ENCODE measurements around the gene DCTN4. TPM values are rescaled to one million over a fixed set of nuclear protein-coding genes. Genes with fewer than 3 reads are reported as not detected.

The DCTN4 gene
- total RNA-seq, 2 donors from 2014 or later, result 40.8 to 45.2 TPM

- H3K9ac ChIP-seq (ENCODE audit: low read depth in 2 of 2, low read length in 2 of 2), result no peak overlapping the region
- DNase-seq, result no peak
- H3K36me3 ChIP-seq, result peaks cover 11% of the 10 kb centered on the region
- TF ChIP-seq CTCF (IDR thresholded peaks at IDR 0.05), result no peak
- no peaks in the 10 kb centered on the region for H3K4me1 ChIP-seq
- H3K9me3 ChIP-seq, result no peaks in the 10 kb centered on the region
- intact Hi-C loops (cut with DNase I), result no loop called here
- H3K27ac ChIP-seq, result no peak overlapping the region
- no peaks in the 10 kb centered on the region for H3K27me3 ChIP-seq
- H3K4me3 ChIP-seq, result no peak overlapping the region
Observed at GRCh38 chr5:150731669-150732242, 27.1 kb downstream of the DCTN4 start.

GRCh38 chr5:150729859-150730258, 29.0 kb downstream of the DCTN4 start:
- no peak for DNase-seq
- H3K4me3 ChIP-seq, result no peak overlapping the region
- no peak overlapping the region for H3K9ac ChIP-seq (ENCODE audit: low read depth in 2 of 2, low read length in 2 of 2)
- H3K36me3 ChIP-seq, result peaks cover 18% of the 10 kb centered on the region
- H3K9me3 ChIP-seq, result no peaks in the 10 kb centered on the region
- TF ChIP-seq CTCF (IDR thresholded peaks at IDR 0.05), result no peak
- no peaks in the 10 kb centered on the region for H3K27me3 ChIP-seq
- intact Hi-C loops (cut with DNase I), result no loop called here
- no peaks in the 10 kb centered on the region for H3K4me1 ChIP-seq
- no peak overlapping the region for H3K27ac ChIP-seq

- H3K27ac ChIP-seq, result no peak overlapping the region
- no peaks in the 10 kb centered on the region for H3K4me1 ChIP-seq
- intact Hi-C loops (cut with DNase I), result no loop called here
- H3K36me3 ChIP-seq, result peaks cover 7% of the 10 kb centered on the region
- H3K9me3 ChIP-seq, result no peaks in the 10 kb centered on the region
- no peak overlapping the region for H3K9ac ChIP-seq (ENCODE audit: low read depth in 2 of 2, low read length in 2 of 2)
- TF ChIP-seq CTCF (IDR thresholded peaks at IDR 0.05), result no peak
- no peak overlapping the region for H3K4me3 ChIP-seq
- DNase-seq, result no peak
- no peaks in the 10 kb centered on the region for H3K27me3 ChIP-seq
Observed at GRCh38 chr5:150723845-150724244, 35.0 kb downstream of the DCTN4 start.

GRCh38 chr5:150710165-150710564, 48.7 kb downstream of the DCTN4 start:
- Histone ChIP-seq H3K27ac (no peak overlapping the region), H3K4me3 (no peak overlapping the region), H3K27me3 (no peaks in the 10 kb centered on the region), H3K9ac (ENCODE audit: low read depth in 2 of 2, low read length in 2 of 2) (no peak overlapping the region), H3K36me3 (peaks cover 18% of the 10 kb centered on the region), H3K4me1 (no peaks in the 10 kb centered on the region), H3K9me3 (no peaks in the 10 kb centered on the region)
- intact Hi-C loops (cut with DNase I), result no loop called here
- no peak for DNase-seq
- no peak for TF ChIP-seq CTCF (IDR thresholded peaks at IDR 0.05)

GRCh38 chr5:150706776-150707390, 51.9 kb downstream of the DCTN4 start:
- intact Hi-C loops (cut with DNase I), result no loop called here
- Histone ChIP-seq H3K36me3 (peaks cover 12% of the 10 kb centered on the region), H3K4me1 (no peaks in the 10 kb centered on the region), H3K27me3 (no peaks in the 10 kb centered on the region), H3K27ac (no peak overlapping the region), H3K4me3 (no peak overlapping the region), H3K9ac (ENCODE audit: low read depth in 2 of 2, low read length in 2 of 2) (no peak overlapping the region), H3K9me3 (no peaks in the 10 kb centered on the region)
- DNase-seq, result no peak
- TF ChIP-seq CTCF (IDR thresholded peaks at IDR 0.05), result no peak
